GM12878 (cell line): ENCODE results near the gene B3GALT5. TPM values are rescaled to one million over a fixed set of nuclear protein-coding genes. Genes with fewer than 3 reads are reported as not detected.

Experiments used
- ATAC-seq: fragments of 200-7000 bp; cut with Tn5 transposase; 3 replicates; pipeline ENCODE4 v1.9.1; 2020; ENCODE audit warnings: mild to moderate bottlenecking, moderate library complexity
- BruUV-seq: library from RNA; stranded (reverse); fragments of 400-500 nt; replicated peaks from 2 replicates; lab custom pipeline; 2021; lab: Mats Ljungman, UMichigan
- CTCF ChIA-PET: fragments of 300-600 bp; sonication (Branson Sonifier 250); formaldehyde crosslinking; extraction: SDS; loops from one replicate; lab custom pipeline; 2021; ENCODE audit warnings: inconsistent platforms; lab: Yijun Ruan, JAX
- POLR2A ChIA-PET: fragments of 350-600 bp; formaldehyde crosslinking; extraction: SDS; loops from one replicate; lab custom pipeline; 2021; ENCODE audit warnings: inconsistent platforms; lab: Charles Lee
- RAD21 ChIA-PET: fragments of 300-600 bp; sonication (Branson Sonifier 250); formaldehyde crosslinking; loops from one replicate; lab custom pipeline; 2023; ENCODE audit warnings: antibody characterized with exemption; ENCODE audit not compliant: unreplicated experiment; lab: Charles Lee
- SMC1A ChIA-PET: fragments of 300-600 bp; sonication (Branson Sonifier 250); formaldehyde crosslinking; loops from one replicate; lab custom pipeline; 2023; ENCODE audit not compliant: unreplicated experiment, uncharacterized antibody; lab: Charles Lee
- DNase-seq: peaks from one replicate; pipeline ENCODE4 v3.0.0-alpha.2; 2011; ENCODE audit warnings: low read depth, low spot score
- FAIRE-seq: peaks from 3 replicates; lab custom pipeline; 2011; peaks lifted over from hg19 to GRCh38; lab: Jason Lieb, UNC
- H2AFZ ChIP-seq: 2 replicates; pipeline ENCODE4 v1.6.0; 2011; ENCODE audit warnings: low read depth, low read length, control low read depth; ENCODE audit not compliant: control insufficient read depth
- H3K27ac ChIP-seq: 2 replicates; pipeline ENCODE4 v1.5.1; 2011; ENCODE audit warnings: control low read depth; ENCODE audit not compliant: control insufficient read depth, insufficient read depth
- H3K27me3 ChIP-seq, 2 experiments: replicated peaks in 1 of 2; 2 replicates each; pipeline versions ENCODE4 v1.6.0 to v1.6.1; 2011; ENCODE audit warnings: low read length in 1 of 2; ENCODE audit not compliant: control insufficient read depth in 2 of 2, insufficient read depth in 2 of 2
- H3K36me3 ChIP-seq, 2 experiments: 2 replicates each; pipeline ENCODE4 v1.5.1; 2011; ENCODE audit warnings: low read length in 1 of 2; ENCODE audit not compliant: control insufficient read depth in 2 of 2, insufficient read depth in 2 of 2
- H3K4me1 ChIP-seq: 2 replicates; pipeline ENCODE4 v1.6.1; 2011; ENCODE audit warnings: mild to moderate bottlenecking, low read length, moderate library complexity, mixed read lengths; ENCODE audit not compliant: control insufficient read depth, insufficient read depth
- H3K4me2 ChIP-seq: 2 replicates; pipeline ENCODE4 v1.6.0; 2011; ENCODE audit warnings: control low read depth; ENCODE audit not compliant: control insufficient read depth, insufficient read depth
- H3K4me3 ChIP-seq: fragments of 200-600 bp; sonication (generic); 2 replicates; pipeline ENCODE4 v1.5.1; 2016
- H3K79me2 ChIP-seq: 2 replicates; pipeline ENCODE4 v1.6.0; 2011; ENCODE audit warnings: low read length; ENCODE audit not compliant: control insufficient read depth, insufficient read depth
- H3K9ac ChIP-seq: 2 replicates; pipeline ENCODE4 v1.8.0; 2011; ENCODE audit warnings: low read length, control low read depth, mixed read lengths; ENCODE audit not compliant: control insufficient read depth, insufficient read depth
- H3K9me3 ChIP-seq: replicated peaks from 3 replicates; pipeline ENCODE4 v1.5.1; 2011; ENCODE audit warnings: mild to moderate bottlenecking, low read length; ENCODE audit not compliant: control insufficient read depth, insufficient read depth
- H4K20me1 ChIP-seq: 2 replicates; pipeline ENCODE4 v1.6.0; 2011; ENCODE audit not compliant: control insufficient read depth, insufficient read depth
- CBFB ChIP-seq: IDR thresholded peaks from 2 replicates; pipeline ENCODE4 v1.6.1; 2016; ENCODE audit warnings: antibody characterized with exemption, low read depth
- CEBPZ ChIP-seq: fragments of 150-350 bp; IDR thresholded peaks from 2 replicates; pipeline ENCODE4 v1.6.1; 2016; ENCODE audit warnings: low read depth, low read length
- FOXK2 ChIP-seq: fragments of 450-650 bp; IDR thresholded peaks from 2 replicates; pipeline ENCODE4 v1.6.1; 2017; ENCODE audit warnings: mild to moderate bottlenecking, moderate library complexity
- HCFC1 ChIP-seq: fragments of 150-350 bp; IDR thresholded peaks from 2 replicates; pipeline ENCODE4 v1.6.1; 2014; ENCODE audit warnings: low read length
- HDAC2 ChIP-seq: fragments of 200-600 bp; sonication (generic); IDR thresholded peaks from 2 replicates; pipeline ENCODE4 v1.6.1; 2017
- NFIC ChIP-seq: IDR thresholded peaks from 2 replicates; pipeline ENCODE4 v1.6.1; 2012; ENCODE audit warnings: low read depth, mild to moderate bottlenecking, inconsistent platforms, low read length, moderate library complexity
- RAD51 ChIP-seq: fragments of 450-650 bp; IDR thresholded peaks from 2 replicates; pipeline ENCODE4 v1.6.1; 2016; ENCODE audit warnings: moderate library complexity, mild to moderate bottlenecking, inconsistent platforms
- TCF3 ChIP-seq: IDR thresholded peaks from 2 replicates; pipeline ENCODE4 v1.6.1; 2012; ENCODE audit warnings: low read depth, mild to moderate bottlenecking, low read length, borderline replicate concordance; ENCODE audit not compliant: insufficient read depth
- ZNF687 ChIP-seq: fragments of 450-650 bp; IDR thresholded peaks from 2 replicates; pipeline ENCODE4 v1.6.1; 2017; ENCODE audit warnings: mild to moderate bottlenecking, moderate library complexity
- WGBS: methylation state at CpG from one replicate; pipeline ENCODE4 v1.1.6; 2016; ENCODE audit warnings: low lambda C conversion rate; ENCODE audit not compliant: insufficient replicate concordance, insufficient coverage; ENCODE audit errors: missing lambda C conversion rate; 5-methylcytosine and 5-hydroxymethylcytosine counted together
- in situ Hi-C: fragments of 300-500 bp; cut with MboI; formaldehyde crosslinking; loops from 9 replicates; pipeline ENCODE4 v1.14.3; 2018; ENCODE audit warnings: mixed read lengths
- intact Hi-C: fragments of 100-400 bp; cut with micrococcal nuclease; formaldehyde crosslinking; loops from one replicate; pipeline ENCODE4 v1.14.2; 2022; ENCODE audit not compliant: unreplicated experiment
- polyA plus RNA-seq, 11 experiments: library from polyadenylated mRNA; depleted of rRNA in 4 of 11; unstranded in 6 of 11; stranded (reverse) in 5 of 11; fragments of >200 nt; fragmentation: Nextera tagmentation in 4 of 11; fragmentation: Illumina TruSeq in 1 of 11; extraction: Ambion mirVana in 4 of 11; extraction: Trizol in 1 of 11; gene quantifications; 1 replicate in 1 of 11; 2 replicates in 10 of 11; pipeline versions ENCODE4 v1.2.1 to v1.2.3, GENCODE V29; 2011 to 2016; ENCODE audit warnings: inconsistent platforms in 2 of 11, missing spikeins in 2 of 11, low read depth in 1 of 11
- total RNA-seq, 4 experiments: library from RNA; depleted of rRNA in 3 of 4; stranded (reverse); fragments of >200 nt in 3 of 4; fragmentation: Illumina TruSeq in 1 of 4; extraction: Trizol in 1 of 4; gene quantifications; 2 replicates each; pipeline versions ENCODE4 v1.2.1 to v1.2.3, GENCODE V29; 2013 to 2021

Gene B3GALT5
- total and polyA plus RNA-seq, 10 of the 15 experiments (the other 5 are each of a cell fraction or from before 2014, with no cell fraction given) = 0.03 to 0.04 TPM; not detected in 8

- no peak for FAIRE-seq
- no peak for DNase-seq
- no peak for ATAC-seq
- no peak overlapping the region for H3K9ac ChIP-seq
- no peaks in the 10 kb centered on the region; the same call in 2 of the 3 replicates for H3K9me3 ChIP-seq
- intact Hi-C loops = no loop called here
- H3K36me3 ChIP-seq = no peaks in the 10 kb centered on the region
- WGBS = 44% methylated on average over 10 of the region's 10 CpGs
- no TSS peak for BruUV-seq
- no peak overlapping the region for H3K27ac ChIP-seq
- no peak overlapping the region for H3K4me3 ChIP-seq
- in situ Hi-C loops = no loop called here
- SMC1A ChIA-PET = no interaction called here
- H4K20me1 ChIP-seq = no peaks in the 10 kb centered on the region
- H3K27me3 ChIP-seq = no peaks in the 10 kb centered on the region
- H3K4me1 ChIP-seq = no peaks in the 10 kb centered on the region
- H3K4me2 ChIP-seq = no peak overlapping the region
- CTCF ChIA-PET = no interaction called here
- RAD21 ChIA-PET = no interaction called here
- POLR2A ChIA-PET = no interaction called here
- H3K79me2 ChIP-seq = no peaks in the 10 kb centered on the region
- H2AFZ ChIP-seq = no peak overlapping the region
- no peak for TF ChIP-seq HCFC1
- no peak for TF ChIP-seq NFIC
- TF ChIP-seq FOXK2 = no peak
- no peak for TF ChIP-seq CBFB
- TF ChIP-seq CEBPZ = no peak
- TF ChIP-seq RAD51 = no peak
- no peak for TF ChIP-seq HDAC2
- no peak for TF ChIP-seq TCF3
- TF ChIP-seq ZNF687 = no peak
These were observed 62.1 kb downstream of the B3GALT5 start for GRCh38 chr21:39674801-39675200.
